Esophagus squamous epithelium (tissue), 5 donors: ENCODE measurements around the gene ZNF575. TPM values are rescaled to one million over a fixed set of nuclear protein-coding genes. Genes with fewer than 3 reads are reported as not detected.
"Not testable (repeated sequence)": the region's sequence is repeated elsewhere in the genome, so short reads cannot be mapped to it uniquely, and the experiment has no call there.

Source experiments
- DNase-seq: peaks from one replicate; lab custom pipeline; 2025; lab: John Stamatoyannopoulos, UW
- H3K27ac ChIP-seq, 4 donors: fragments of 200-600 bp; sonication (generic); one replicate each; pipeline ENCODE4 v1.5.1; 2016 to 2019; ENCODE audit warnings: mild to moderate bottlenecking in 1 of 4
- H3K27me3 ChIP-seq, 4 donors: fragments of 200-600 bp; sonication (generic); 1 replicate in 3 of 4; 2 replicates in 1 of 4; pipeline versions ENCODE4 v1.5.1 to v1.6.0; 2017 to 2021; ENCODE audit warnings: antibody characterized with exemption in 1 of 4
- H3K36me3 ChIP-seq, 3 donors: fragments of 200-600 bp; sonication (generic); one replicate each; pipeline ENCODE4 v1.5.1; 2016 to 2019
- H3K4me1 ChIP-seq, 3 donors: fragments of 200-600 bp; sonication (generic); one replicate each; pipeline ENCODE4 v1.5.1; 2017 to 2019
- H3K4me3 ChIP-seq, 4 donors: fragments of 200-600 bp; sonication (generic); 1 replicate in 3 of 4; 2 replicates in 1 of 4; pipeline ENCODE4 v1.5.1; 2016 to 2019; ENCODE audit warnings: mild to moderate bottlenecking in 2 of 4, moderate library complexity in 1 of 4
- H3K9me3 ChIP-seq, 3 donors: fragments of 200-600 bp; sonication (generic); one replicate each; pipeline ENCODE4 v1.5.1; 2016 to 2019
- POLR2A ChIP-seq, 4 donors: fragments of 450-650 bp; IDR thresholded peaks; one replicate each; pipeline ENCODE4 v1.6.1; 2017; ENCODE audit warnings: antibody characterized with exemption in 4 of 4, mild to moderate bottlenecking in 4 of 4, moderate library complexity in 3 of 4
- WGBS, 2 donors: methylation state at CpG; one replicate each; pipeline ENCODE4 v1.1.5; 2018; 5-methylcytosine and 5-hydroxymethylcytosine counted together
- intact Hi-C: fragments of 100-400 bp; cut with DNase I; formaldehyde crosslinking; loops from one replicate; pipeline ENCODE4 v1.15.0; 2022
- total RNA-seq, 4 donors: library from RNA; depleted of rRNA; stranded (reverse); fragments of >200 nt; gene quantifications; one replicate each; pipeline ENCODE4 v1.1.0, GENCODE V29; 2016
- TF ChIP-seq, protein P1 (sequence below), 6 experiments: fragments of 450-650 bp in 4 of 6; fragments of 200-600 bp in 2 of 6; sonication (generic) in 2 of 6; IDR thresholded peaks; one replicate each; pipeline ENCODE4 v1.5.1; 2016 to 2019; ENCODE audit warnings: antibody characterized with exemption in 6 of 6, mild to moderate bottlenecking in 4 of 6, moderate library complexity in 4 of 6
- donor health status: DM: yes; HTN: yes; CAD: no.

The ZNF575 gene
- total RNA-seq, 4 donors from 2014 or later = not detected

DNA sequence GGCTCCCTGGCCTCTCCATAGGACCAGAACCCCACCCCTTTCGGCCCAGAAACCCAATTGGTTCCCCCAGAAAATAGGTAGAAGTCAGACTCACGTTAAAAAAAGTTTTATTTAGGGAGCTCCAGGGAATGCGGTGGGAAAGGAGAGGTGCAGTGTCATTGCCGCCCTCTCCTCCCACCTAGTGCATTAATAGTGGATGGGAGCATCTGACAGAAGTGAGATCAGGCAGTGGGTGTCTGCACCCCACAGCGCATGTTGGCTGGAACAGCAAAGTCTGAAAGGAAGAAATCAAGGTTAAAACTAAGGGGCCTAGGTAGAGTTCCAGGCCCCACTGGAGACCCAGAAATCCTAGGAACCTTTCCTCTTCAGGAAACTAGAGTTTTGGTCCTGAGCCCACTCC, 26.4 kb upstream of the ZNF575 start:
- 85 to 86% methylated on average over 5 of the region's 5 CpGs for WGBS, 2 donors

DNA sequence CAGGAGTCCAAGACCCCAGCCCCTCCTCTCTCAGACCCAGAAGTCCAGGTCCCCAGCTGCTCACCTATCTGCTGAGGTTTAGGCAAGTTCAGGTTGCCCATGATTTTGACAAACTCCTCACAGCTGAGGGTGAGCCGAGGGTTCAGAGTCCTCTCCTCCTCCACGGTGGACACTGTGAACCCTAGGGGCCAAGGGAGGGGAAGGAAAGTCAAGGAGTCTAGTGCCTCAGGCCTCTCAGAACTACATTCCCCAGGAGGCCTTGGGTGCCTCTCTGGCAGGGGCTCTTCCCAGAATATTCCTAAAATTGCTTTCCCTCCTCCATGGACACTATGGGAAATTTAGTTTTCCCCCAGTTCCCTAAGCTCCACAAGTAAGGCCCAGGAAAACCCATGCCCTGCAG, 25.1 kb upstream of the ZNF575 start:
- H3K36me3 ChIP-seq = peaks cover 12 to 52% (median 13%) of the 10 kb centered on the region in 3 donors
- H3K27me3 ChIP-seq = no peaks in the 10 kb centered on the region
- no peak for DNase-seq
- H3K4me3 ChIP-seq = no peak overlapping the region
- H3K4me1 ChIP-seq = peaks cover 8 to 27% (median 10%) of the 10 kb centered on the region in 3 donors
- intact Hi-C loops = no loop called here
- no peaks in the 10 kb centered on the region for H3K9me3 ChIP-seq
- TF ChIP-seq, protein P1, sequence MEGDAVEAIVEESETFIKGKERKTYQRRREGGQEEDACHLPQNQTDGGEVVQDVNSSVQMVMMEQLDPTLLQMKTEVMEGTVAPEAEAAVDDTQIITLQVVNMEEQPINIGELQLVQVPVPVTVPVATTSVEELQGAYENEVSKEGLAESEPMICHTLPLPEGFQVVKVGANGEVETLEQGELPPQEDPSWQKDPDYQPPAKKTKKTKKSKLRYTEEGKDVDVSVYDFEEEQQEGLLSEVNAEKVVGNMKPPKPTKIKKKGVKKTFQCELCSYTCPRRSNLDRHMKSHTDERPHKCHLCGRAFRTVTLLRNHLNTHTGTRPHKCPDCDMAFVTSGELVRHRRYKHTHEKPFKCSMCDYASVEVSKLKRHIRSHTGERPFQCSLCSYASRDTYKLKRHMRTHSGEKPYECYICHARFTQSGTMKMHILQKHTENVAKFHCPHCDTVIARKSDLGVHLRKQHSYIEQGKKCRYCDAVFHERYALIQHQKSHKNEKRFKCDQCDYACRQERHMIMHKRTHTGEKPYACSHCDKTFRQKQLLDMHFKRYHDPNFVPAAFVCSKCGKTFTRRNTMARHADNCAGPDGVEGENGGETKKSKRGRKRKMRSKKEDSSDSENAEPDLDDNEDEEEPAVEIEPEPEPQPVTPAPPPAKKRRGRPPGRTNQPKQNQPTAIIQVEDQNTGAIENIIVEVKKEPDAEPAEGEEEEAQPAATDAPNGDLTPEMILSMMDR (IDR thresholded peaks at IDR 0.05) = no peak
- TF ChIP-seq POLR2A (IDR thresholded peaks at IDR 0.05) = no peak
- no peak overlapping the region for H3K27ac ChIP-seq
- 83% methylated on average over 2 of the region's 2 CpGs; no CpG with 5 or more reads in 1 of the 2 donors for WGBS, 2 donors

More for the DNA sequence above, 26.4 kb upstream of the ZNF575 start:
- DNase-seq = no peak
- TF ChIP-seq POLR2A (IDR thresholded peaks at IDR 0.05) = no peak
- TF ChIP-seq, protein P1 (IDR thresholded peaks at IDR 0.05) = no peak
- H3K9me3 ChIP-seq = no peaks in the 10 kb centered on the region
- intact Hi-C loops = no loop called here
- H3K27ac ChIP-seq = no peak overlapping the region
- H3K36me3 ChIP-seq = peaks cover 12 to 59% (median 13%) of the 10 kb centered on the region in 3 donors
- H3K4me1 ChIP-seq = peaks cover 13 to 33% (median 22%) of the 10 kb centered on the region in 3 donors
- H3K27me3 ChIP-seq = no peaks in the 10 kb centered on the region
- no peak overlapping the region for H3K4me3 ChIP-seq

DNA sequence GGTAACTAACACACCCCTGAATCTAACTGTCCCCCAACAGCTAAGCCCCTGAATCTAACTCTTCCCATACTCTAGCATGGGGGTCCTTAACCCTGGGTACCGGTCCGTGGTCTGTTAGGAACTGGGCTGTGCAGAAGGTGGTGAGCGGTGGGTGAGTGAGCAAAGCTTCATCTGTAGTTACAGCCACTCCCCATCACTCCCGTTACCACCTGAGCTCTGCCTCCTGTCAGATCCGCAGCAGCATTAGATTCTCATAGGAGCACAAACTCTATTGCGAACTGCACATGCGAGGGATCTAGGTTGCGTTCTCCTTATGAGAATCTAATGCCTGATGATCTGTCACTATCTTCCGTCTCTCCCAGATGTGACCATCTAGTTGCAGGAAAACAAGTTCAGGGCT, 22.3 kb upstream of the ZNF575 start:
- Histone ChIP-seq H3K4me3 (no peak overlapping the region), H3K27ac (no peak overlapping the region), H3K4me1 (peaks cover 0 to 14% (median 4%) of the 10 kb centered on the region in 3 donors), H3K9me3 (no peaks in the 10 kb centered on the region), H3K36me3 (peaks cover 12 to 64% (median 13%) of the 10 kb centered on the region in 3 donors), H3K27me3 (no peaks in the 10 kb centered on the region)
- no peak for DNase-seq
- intact Hi-C loops = no loop called here
- 92 to 99% methylated on average over 5 to 9 of the region's 9 CpGs for WGBS, 2 donors
- TF ChIP-seq, protein P1 (IDR thresholded peaks at IDR 0.05) = no peak
- TF ChIP-seq POLR2A (IDR thresholded peaks at IDR 0.05) = no peak

DNA sequence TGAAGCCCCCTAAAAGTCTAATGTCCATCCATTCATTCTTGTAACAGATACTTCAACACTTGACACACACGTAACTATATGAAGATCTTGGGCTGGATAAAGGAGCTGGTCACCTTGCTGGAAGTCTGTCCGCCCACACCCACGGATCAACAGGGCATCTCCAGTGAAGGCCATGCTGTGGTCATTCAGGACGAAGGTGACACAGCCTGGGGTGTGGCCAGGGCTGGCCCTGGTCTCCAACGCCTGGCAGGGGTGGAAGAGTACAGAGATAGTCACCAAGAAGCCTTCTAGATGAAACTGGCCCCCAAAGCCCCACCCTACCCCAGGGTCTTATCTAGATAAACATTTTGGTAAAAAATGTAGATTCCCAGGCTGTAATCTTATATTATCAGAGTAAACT, 21.7 kb upstream of the ZNF575 start:
- WGBS, 2 donors = 100% methylated on average over 2 of the region's 5 CpGs; no CpG with 5 or more reads in 1 of the 2 donors

DNA sequence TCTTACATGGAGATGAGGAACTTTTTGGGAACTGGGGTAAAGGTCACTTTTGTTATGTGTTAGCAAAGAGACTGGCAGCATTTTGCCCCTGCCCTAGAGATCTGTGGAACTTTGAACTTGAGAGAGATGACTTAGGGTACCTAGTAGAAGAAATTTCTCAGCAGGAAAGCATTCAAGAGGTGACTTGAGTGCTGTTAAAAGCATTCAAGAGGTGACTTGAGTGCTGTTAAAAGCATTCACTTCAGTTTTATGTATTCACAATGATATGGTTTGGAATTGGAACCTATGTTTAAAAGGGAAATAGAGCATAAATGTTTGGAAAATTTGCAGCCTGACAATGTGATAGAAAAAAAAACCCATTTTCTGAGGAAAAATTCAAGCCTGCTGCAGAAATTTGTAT, 20.6 kb upstream of the ZNF575 start:
- H3K27me3 ChIP-seq, H3K4me3 ChIP-seq, intact Hi-C loops: not testable (repeated sequence)

More for the DNA sequence above, 21.7 kb upstream of the ZNF575 start:
- H3K4me1 ChIP-seq = peaks cover 0 to 14% (median 4%) of the 10 kb centered on the region in 3 donors
- H3K27ac ChIP-seq = no peak overlapping the region
- no peaks in the 10 kb centered on the region for H3K9me3 ChIP-seq
- H3K27me3 ChIP-seq = no peaks in the 10 kb centered on the region
- H3K36me3 ChIP-seq = peaks cover 12 to 59% (median 13%) of the 10 kb centered on the region in 3 donors
- intact Hi-C loops = no loop called here
- TF ChIP-seq, protein P1 (IDR thresholded peaks at IDR 0.05) = no peak
- no peak for TF ChIP-seq POLR2A (IDR thresholded peaks at IDR 0.05)
- no peak overlapping the region for H3K4me3 ChIP-seq
- no peak for DNase-seq

More for the DNA sequence above, 20.6 kb upstream of the ZNF575 start:
- Histone ChIP-seq H3K36me3 (peaks cover 12 to 52% (median 13%) of the 10 kb centered on the region in 3 donors), H3K4me1 (peaks cover 0 to 14% (median 4%) of the 10 kb centered on the region in 3 donors)
- not testable (repeated sequence) for H3K27ac ChIP-seq, DNase-seq, H3K9me3 ChIP-seq
